ENCODE measurements around the gene CTDP1. TPM values are rescaled to one million over a fixed set of nuclear protein-coding genes. Genes with fewer than 3 reads are reported as not detected.

CTDP1 gene
- total and polyA plus RNA-seq, 7 experiments from 2014 or later = 11.6 to 75.3 (median 41.2) TPM

DNA sequence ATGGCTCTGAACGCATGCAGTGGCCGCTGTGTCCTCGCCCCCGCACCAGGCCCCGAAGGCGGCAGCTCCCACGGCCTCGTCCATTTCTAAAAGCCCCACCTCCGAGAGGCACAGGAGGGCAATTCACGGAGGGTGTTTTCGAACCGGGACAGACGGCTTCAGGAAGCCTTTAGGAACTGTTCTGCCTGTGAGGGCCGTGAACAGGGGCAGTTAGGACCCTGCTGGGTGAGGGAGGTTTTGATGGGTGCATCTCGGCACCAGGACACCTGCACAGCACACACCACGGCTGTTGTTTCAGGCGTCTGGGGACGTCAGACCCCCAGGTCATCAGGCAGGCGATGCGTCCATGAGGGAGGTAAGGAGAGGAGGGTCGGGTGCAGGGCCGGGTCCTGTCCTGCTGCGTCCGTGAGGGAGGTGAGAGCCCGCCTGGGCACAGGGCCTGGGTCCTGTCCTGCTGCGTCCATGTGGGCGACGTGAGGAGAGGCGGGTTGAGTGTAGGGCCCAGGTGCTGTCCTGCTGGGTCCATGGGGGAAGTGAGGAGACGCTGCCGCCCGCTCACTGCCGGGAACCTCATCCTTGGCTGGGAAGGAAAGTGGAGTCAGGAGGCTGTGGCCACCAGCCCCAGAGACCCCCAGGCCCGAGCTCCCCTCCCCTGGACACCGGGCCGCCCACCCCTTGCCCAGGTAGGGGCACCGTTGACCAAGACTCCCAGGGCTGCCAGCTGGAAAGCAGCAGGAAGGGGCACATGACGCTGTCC, 92.7 kb downstream of the CTDP1 start:
- Mint-ChIP-seq H3K27ac (no peak overlapping the region), H3K27me3 (peaks cover 2 to 36% (median 31%) of the 10 kb centered on the region in 5 donors), H3K4me3 (no peak overlapping the region), H3K4me1 (no peaks in the 10 kb centered on the region), H3K9me3 (peaks cover 0 to 21% (median 12%) of the 10 kb centered on the region in 11 donors), H3K36me3 (peaks cover 0 to 9% (median 3%) of the 10 kb centered on the region in 5 donors)
- ChIA-PET CTCF (no interaction called here), POLR2A (no interaction called here)
- DNase-seq = no peak
- no peaks in the 10 kb centered on the region for H3K36me3 ChIP-seq (ENCODE audit: control insufficient read depth in 2 of 3, insufficient read depth in 3 of 3, low read length in 3 of 3)
- H3K4me3 ChIP-seq (ENCODE audit: low read length) = no peak overlapping the region
- intact Hi-C loops (cut with micrococcal nuclease) = no loop called here
- ATAC-seq = no peak
- H3K27me3 ChIP-seq (ENCODE audit: control insufficient read depth in 2 of 2, insufficient read depth in 2 of 2, low read length in 2 of 2) = no peaks in the 10 kb centered on the region
- no peaks in the 10 kb centered on the region for H3K4me1 ChIP-seq (ENCODE audit: control insufficient read depth in 2 of 2, insufficient read depth in 2 of 2, low read length in 2 of 2)
- peaks cover 0 to 10% (median 0%) of the 10 kb centered on the region in 3 experiments for H3K9me3 ChIP-seq (ENCODE audit: control insufficient read depth in 2 of 3, low read length in 3 of 3)
- H3K27ac ChIP-seq (ENCODE audit: low read depth, low read length) = no peak overlapping the region

DNA sequence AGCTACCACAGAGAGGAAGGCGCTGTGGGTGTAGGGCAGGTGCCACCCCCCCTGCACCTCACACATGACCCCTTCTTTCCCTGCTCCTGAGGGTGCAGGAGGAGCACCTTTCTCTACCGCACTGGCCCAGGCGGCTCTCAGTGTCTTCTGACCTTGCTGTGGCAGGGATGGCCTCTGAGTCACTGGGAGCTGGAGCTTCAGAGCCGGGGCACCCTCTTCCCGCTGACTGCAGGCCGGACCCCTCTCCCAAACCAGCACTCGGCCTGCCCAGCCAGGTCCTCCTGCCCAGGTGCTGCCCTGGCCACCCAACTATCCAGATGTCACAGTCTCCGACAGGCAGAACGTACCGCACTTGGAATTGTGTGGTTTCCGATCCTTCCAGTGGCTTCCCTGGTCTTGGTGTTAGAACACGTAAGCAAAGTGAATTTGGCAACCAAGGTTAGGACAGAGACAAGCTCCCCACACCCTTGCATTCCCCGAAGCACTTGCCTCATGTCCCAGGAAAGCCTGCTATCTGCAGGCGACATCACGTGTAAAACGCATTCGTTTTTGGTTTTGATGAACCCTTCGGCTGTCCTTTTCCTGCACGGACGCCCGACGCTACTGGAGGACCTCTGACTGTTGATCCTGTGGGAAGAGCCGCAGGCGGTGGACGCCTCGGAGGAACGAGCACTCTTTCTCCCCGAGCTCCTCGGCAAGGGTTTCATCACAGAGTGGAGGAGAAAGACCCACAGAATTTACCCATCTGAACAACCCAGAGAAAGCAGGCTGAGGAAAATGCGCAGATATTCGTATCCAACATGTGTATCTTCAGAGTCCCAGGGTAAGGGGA, 93.5 kb downstream of the CTDP1 start:
- Mint-ChIP-seq H3K4me3 (no peak overlapping the region), H3K9me3 (peaks cover 0 to 14% (median 6%) of the 10 kb centered on the region in 11 donors), H3K4me1 (no peaks in the 10 kb centered on the region), H3K27ac (no peak overlapping the region), H3K27me3 (peaks cover 2 to 42% (median 28%) of the 10 kb centered on the region in 5 donors), H3K36me3 (peaks cover 0 to 5% (median 0%) of the 10 kb centered on the region in 5 donors)
- ChIA-PET POLR2A (no interaction called here), CTCF (no interaction called here)
- H3K9me3 ChIP-seq (ENCODE audit: control insufficient read depth in 2 of 3, low read length in 3 of 3) = peaks cover 0 to 6% (median 0%) of the 10 kb centered on the region in 3 experiments
- no peaks in the 10 kb centered on the region for H3K27me3 ChIP-seq (ENCODE audit: control insufficient read depth in 2 of 2, insufficient read depth in 2 of 2, low read length in 2 of 2)
- DNase-seq = peak in 1 of 9 donors; percentile 13
- ATAC-seq = no peak
- no peak overlapping the region for H3K27ac ChIP-seq (ENCODE audit: low read depth, low read length)
- H3K36me3 ChIP-seq (ENCODE audit: control insufficient read depth in 2 of 3, insufficient read depth in 3 of 3, low read length in 3 of 3) = no peaks in the 10 kb centered on the region
- intact Hi-C loops (cut with micrococcal nuclease) = no loop called here
- no peak overlapping the region for H3K4me3 ChIP-seq (ENCODE audit: low read length)
- no peaks in the 10 kb centered on the region for H3K4me1 ChIP-seq (ENCODE audit: control insufficient read depth in 2 of 2, insufficient read depth in 2 of 2, low read length in 2 of 2)

GRCh38 chr18:79774111-79774510, 94.5 kb downstream of the CTDP1 start:
- intact Hi-C loops (cut with micrococcal nuclease) = no loop called here
- Histone ChIP-seq H3K4me1 (ENCODE audit: control insufficient read depth in 2 of 2, insufficient read depth in 2 of 2, low read length in 2 of 2) (no peaks in the 10 kb centered on the region), H3K36me3 (ENCODE audit: control insufficient read depth in 2 of 3, insufficient read depth in 3 of 3, low read length in 3 of 3) (no peaks in the 10 kb centered on the region), H3K4me3 (ENCODE audit: low read length) (no peak overlapping the region), H3K27me3 (ENCODE audit: control insufficient read depth in 2 of 2, insufficient read depth in 2 of 2, low read length in 2 of 2) (no peaks in the 10 kb centered on the region), H3K9me3 (ENCODE audit: control insufficient read depth in 2 of 3, low read length in 3 of 3) (no peaks in the 10 kb centered on the region), H3K27ac (ENCODE audit: low read depth, low read length) (no peak overlapping the region)
- H3K4me1 Mint-ChIP-seq = no peaks in the 10 kb centered on the region
- peaks cover 0 to 3% (median 0%) of the 10 kb centered on the region in 5 donors for H3K36me3 Mint-ChIP-seq
- H3K4me3 Mint-ChIP-seq = no peak overlapping the region
- no peak overlapping the region for H3K27ac Mint-ChIP-seq
- DNase-seq = no peak
- H3K27me3 Mint-ChIP-seq = peaks cover 2 to 50% (median 33%) of the 10 kb centered on the region in 5 donors
- ChIA-PET POLR2A (no interaction called here), CTCF (no interaction called here)
- peaks cover 0 to 9% (median 0%) of the 10 kb centered on the region in 11 donors for H3K9me3 Mint-ChIP-seq
- ATAC-seq = no peak

DNA sequence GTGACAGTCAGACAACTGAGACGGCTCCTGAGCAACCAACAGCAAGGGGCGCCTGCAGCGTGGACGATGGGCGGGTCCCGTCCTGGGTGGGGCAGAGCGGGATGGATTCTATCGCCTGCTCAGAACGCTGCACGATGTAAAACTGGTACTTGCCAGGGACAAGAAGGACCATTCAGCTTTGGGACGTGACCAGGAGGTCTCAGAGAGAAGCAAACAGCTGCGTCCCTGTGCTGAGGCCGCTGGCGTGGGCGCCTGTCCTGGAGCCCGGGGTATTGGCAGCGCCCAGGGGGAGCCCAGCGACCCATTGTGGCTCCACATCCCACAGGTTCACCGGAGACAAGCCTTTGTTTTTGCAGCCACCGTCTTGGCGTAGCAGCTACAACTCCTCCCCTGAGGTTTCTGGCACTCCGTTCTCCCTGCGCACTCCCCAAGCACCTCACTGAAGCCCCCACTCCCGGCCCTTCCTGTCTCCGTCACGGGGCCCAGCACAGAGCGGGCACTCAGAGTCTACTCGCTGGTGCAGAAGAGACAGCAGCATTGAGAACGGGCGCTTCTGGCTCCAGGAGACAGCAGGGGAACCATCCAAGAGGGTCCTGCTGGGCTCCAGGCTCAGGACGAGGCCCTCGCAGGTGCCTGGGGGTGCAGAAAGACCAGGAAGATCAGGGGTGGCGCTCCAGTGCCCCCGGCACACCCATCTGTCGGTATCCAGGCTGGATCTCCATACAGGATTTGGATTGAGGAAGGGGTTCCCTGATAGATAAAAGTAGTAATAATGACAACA, 96.0 kb downstream of the CTDP1 start:
- Histone ChIP-seq H3K9me3 (ENCODE audit: control insufficient read depth in 2 of 3, low read length in 3 of 3) (no peaks in the 10 kb centered on the region), H3K4me1 (ENCODE audit: control insufficient read depth in 2 of 2, insufficient read depth in 2 of 2, low read length in 2 of 2) (no peaks in the 10 kb centered on the region), H3K36me3 (ENCODE audit: control insufficient read depth in 2 of 3, insufficient read depth in 3 of 3, low read length in 3 of 3) (no peaks in the 10 kb centered on the region), H3K27ac (ENCODE audit: low read depth, low read length) (no peak overlapping the region), H3K4me3 (ENCODE audit: low read length) (no peak overlapping the region), H3K27me3 (ENCODE audit: control insufficient read depth in 2 of 2, insufficient read depth in 2 of 2, low read length in 2 of 2) (no peaks in the 10 kb centered on the region)
- POLR2A ChIA-PET = no interaction called here
- Mint-ChIP-seq H3K36me3 (no peaks in the 10 kb centered on the region), H3K4me1 (no peaks in the 10 kb centered on the region), H3K27ac (no peak overlapping the region), H3K27me3 (peaks cover 2 to 45% (median 30%) of the 10 kb centered on the region in 5 donors), H3K9me3 (peaks cover 0 to 8% (median 0%) of the 10 kb centered on the region in 11 donors), H3K4me3 (no peak overlapping the region)
- DNase-seq = no peak
- intact Hi-C loops (cut with micrococcal nuclease) = no loop called here
- CTCF ChIA-PET = no interaction called here
- no peak for ATAC-seq

DNA sequence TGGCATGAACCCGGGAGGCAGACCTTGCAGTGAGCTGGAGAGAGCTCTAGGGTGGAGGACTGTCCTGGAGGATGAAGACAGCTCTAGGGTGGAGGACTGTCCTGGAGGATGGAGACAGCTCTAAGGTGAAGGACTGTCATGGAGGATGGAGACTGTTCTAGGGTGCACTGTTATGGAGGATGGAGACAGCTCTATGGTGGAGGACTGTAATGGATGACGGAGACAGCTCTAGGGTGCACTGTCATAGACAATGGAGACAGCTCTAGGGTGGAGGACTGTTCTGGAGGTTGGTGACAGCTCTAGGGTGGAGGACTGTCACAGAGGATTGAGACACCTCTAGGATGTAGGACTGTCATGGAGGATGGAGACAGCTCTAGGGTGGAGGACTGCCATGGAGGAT, 97.1 kb downstream of the CTDP1 start:
- Histone ChIP-seq H3K36me3 (ENCODE audit: control insufficient read depth in 2 of 3, insufficient read depth in 3 of 3, low read length in 3 of 3) (no peaks in the 10 kb centered on the region), H3K4me1 (ENCODE audit: control insufficient read depth in 2 of 2, insufficient read depth in 2 of 2, low read length in 2 of 2) (no peaks in the 10 kb centered on the region), H3K27ac (ENCODE audit: low read depth, low read length) (no peak overlapping the region), H3K4me3 (ENCODE audit: low read length) (no peak overlapping the region), H3K9me3 (ENCODE audit: control insufficient read depth in 2 of 3, low read length in 3 of 3) (no peaks in the 10 kb centered on the region), H3K27me3 (ENCODE audit: control insufficient read depth in 2 of 2, insufficient read depth in 2 of 2, low read length in 2 of 2) (no peaks in the 10 kb centered on the region)
- ChIA-PET CTCF (interaction anchor here (0.6 kb wide), 1 partner anchor 217 kb away, joined by 4 read pairs; no protein-coding TSS in a partner anchor), POLR2A (no interaction called here)
- peaks cover 0 to 8% (median 0%) of the 10 kb centered on the region in 11 donors for H3K9me3 Mint-ChIP-seq
- no peaks in the 10 kb centered on the region for H3K4me1 Mint-ChIP-seq
- ATAC-seq (no peak), DNase-seq (no peak)
- peak overlapping the region in 2 of 9 donors; percentile 5 to 21 for H3K27ac Mint-ChIP-seq
- intact Hi-C loops (cut with micrococcal nuclease) = no loop called here
- H3K27me3 Mint-ChIP-seq = peaks cover 2 to 49% (median 30%) of the 10 kb centered on the region in 5 donors
- H3K36me3 Mint-ChIP-seq = no peaks in the 10 kb centered on the region
- H3K4me3 Mint-ChIP-seq = no peak overlapping the region

- peaks cover 2 to 46% (median 25%) of the 10 kb centered on the region in 5 donors for H3K27me3 Mint-ChIP-seq
- Histone ChIP-seq H3K9me3 (ENCODE audit: control insufficient read depth in 2 of 3, low read length in 3 of 3) (no peaks in the 10 kb centered on the region), H3K27ac (ENCODE audit: low read depth, low read length) (no peak overlapping the region), H3K36me3 (ENCODE audit: control insufficient read depth in 2 of 3, insufficient read depth in 3 of 3, low read length in 3 of 3) (no peaks in the 10 kb centered on the region), H3K4me1 (ENCODE audit: control insufficient read depth in 2 of 2, insufficient read depth in 2 of 2, low read length in 2 of 2) (no peaks in the 10 kb centered on the region), H3K4me3 (ENCODE audit: low read length) (no peak overlapping the region), H3K27me3 (ENCODE audit: control insufficient read depth in 2 of 2, insufficient read depth in 2 of 2, low read length in 2 of 2) (no peaks in the 10 kb centered on the region)
- H3K4me3 Mint-ChIP-seq = no peak overlapping the region
- H3K9me3 Mint-ChIP-seq = peaks cover 0 to 8% (median 0%) of the 10 kb centered on the region in 11 donors
- H3K27ac Mint-ChIP-seq = no peak overlapping the region
- H3K4me1 Mint-ChIP-seq = no peaks in the 10 kb centered on the region
- no peak for ATAC-seq
- POLR2A ChIA-PET = no interaction called here
- no peaks in the 10 kb centered on the region for H3K36me3 Mint-ChIP-seq
- intact Hi-C loops (cut with micrococcal nuclease) = no loop called here
- DNase-seq = no peak
- CTCF ChIA-PET = no interaction called here
Measured at GRCh38 chr18:79778291-79778791, 98.7 kb downstream of the CTDP1 start.

Data from naive thymus-derived CD4-positive, alpha-beta T cell (primary cell).